ENCODE data around the gene CR1.
"Not testable (repeated sequence)": the region's sequence is repeated elsewhere in the genome, so short reads cannot be mapped to it uniquely, and the experiment has no call there.

The CR1 gene

GRCh38 chr1:207631137-207631536 lies 135.2 kb downstream of the CR1 start:
- no peak overlapping the region for H3K27ac ChIP-seq
- TF ChIP-seq CTCF (IDR thresholded peaks at IDR 0.05) = no peak

- TF ChIP-seq ZFX (IDR thresholded peaks at IDR 0.05; ENCODE audit: borderline replicate concordance) (no peak), CTCF (IDR thresholded peaks at IDR 0.05) (no peak)
- H3K27ac ChIP-seq = no peak overlapping the region
Observed at GRCh38 chr1:207633226-207633625, 137.3 kb downstream of the CR1 start.

GRCh38 chr1:207633699-207634289 lies 137.8 kb downstream of the CR1 start:
- not testable (repeated sequence) for H3K27ac ChIP-seq

GRCh38 chr1:207634293-207634692 lies 138.3 kb downstream of the CR1 start:
- not testable (repeated sequence) for H3K27ac ChIP-seq

- not testable (repeated sequence) for H3K27ac ChIP-seq
Observed at GRCh38 chr1:207635569-207636186, 139.7 kb downstream of the CR1 start.

- not testable (repeated sequence) for H3K27ac ChIP-seq
Observed at GRCh38 chr1:207638487-207639145, 142.7 kb downstream of the CR1 start.

- H3K27ac ChIP-seq = not testable (repeated sequence)
Observed at GRCh38 chr1:207639362-207639761, 143.4 kb downstream of the CR1 start.

GRCh38 chr1:207644166-207644851 lies 148.4 kb downstream of the CR1 start:
- no peak for TF ChIP-seq CTCF (IDR thresholded peaks at IDR 0.05)
- no peak for TF ChIP-seq ZFX (IDR thresholded peaks at IDR 0.05; ENCODE audit: borderline replicate concordance)
- no peak overlapping the region for H3K27ac ChIP-seq

- TF ChIP-seq CTCF (IDR thresholded peaks at IDR 0.05) (no peak), ZFX (IDR thresholded peaks at IDR 0.05; ENCODE audit: borderline replicate concordance) (no peak)
- H3K27ac ChIP-seq = no peak within 1 kb of the TSS
Observed at GRCh38 chr1:207644852-207645634, 149.1 kb downstream of the CR1 start, which contains the start of gene CR1L. CR1L (plus strand) TSS chr1:207645133; CDS start chr1:207645234, 101 bp downstream.
